Raji (cell line): ENCODE data around the gene PAXIP1.

Experiments
- POLR2A ChIP-seq: IDR thresholded peaks from 2 replicates; pipeline ENCODE4 v1.6.1; 2011; ENCODE audit warnings: low read depth, low read length, control low read depth; ENCODE audit not compliant: insufficient read depth

PAXIP1 gene, protein sequence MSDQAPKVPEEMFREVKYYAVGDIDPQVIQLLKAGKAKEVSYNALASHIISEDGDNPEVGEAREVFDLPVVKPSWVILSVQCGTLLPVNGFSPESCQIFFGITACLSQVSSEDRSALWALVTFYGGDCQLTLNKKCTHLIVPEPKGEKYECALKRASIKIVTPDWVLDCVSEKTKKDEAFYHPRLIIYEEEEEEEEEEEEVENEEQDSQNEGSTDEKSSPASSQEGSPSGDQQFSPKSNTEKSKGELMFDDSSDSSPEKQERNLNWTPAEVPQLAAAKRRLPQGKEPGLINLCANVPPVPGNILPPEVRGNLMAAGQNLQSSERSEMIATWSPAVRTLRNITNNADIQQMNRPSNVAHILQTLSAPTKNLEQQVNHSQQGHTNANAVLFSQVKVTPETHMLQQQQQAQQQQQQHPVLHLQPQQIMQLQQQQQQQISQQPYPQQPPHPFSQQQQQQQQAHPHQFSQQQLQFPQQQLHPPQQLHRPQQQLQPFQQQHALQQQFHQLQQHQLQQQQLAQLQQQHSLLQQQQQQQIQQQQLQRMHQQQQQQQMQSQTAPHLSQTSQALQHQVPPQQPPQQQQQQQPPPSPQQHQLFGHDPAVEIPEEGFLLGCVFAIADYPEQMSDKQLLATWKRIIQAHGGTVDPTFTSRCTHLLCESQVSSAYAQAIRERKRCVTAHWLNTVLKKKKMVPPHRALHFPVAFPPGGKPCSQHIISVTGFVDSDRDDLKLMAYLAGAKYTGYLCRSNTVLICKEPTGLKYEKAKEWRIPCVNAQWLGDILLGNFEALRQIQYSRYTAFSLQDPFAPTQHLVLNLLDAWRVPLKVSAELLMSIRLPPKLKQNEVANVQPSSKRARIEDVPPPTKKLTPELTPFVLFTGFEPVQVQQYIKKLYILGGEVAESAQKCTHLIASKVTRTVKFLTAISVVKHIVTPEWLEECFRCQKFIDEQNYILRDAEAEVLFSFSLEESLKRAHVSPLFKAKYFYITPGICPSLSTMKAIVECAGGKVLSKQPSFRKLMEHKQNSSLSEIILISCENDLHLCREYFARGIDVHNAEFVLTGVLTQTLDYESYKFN

DNA sequence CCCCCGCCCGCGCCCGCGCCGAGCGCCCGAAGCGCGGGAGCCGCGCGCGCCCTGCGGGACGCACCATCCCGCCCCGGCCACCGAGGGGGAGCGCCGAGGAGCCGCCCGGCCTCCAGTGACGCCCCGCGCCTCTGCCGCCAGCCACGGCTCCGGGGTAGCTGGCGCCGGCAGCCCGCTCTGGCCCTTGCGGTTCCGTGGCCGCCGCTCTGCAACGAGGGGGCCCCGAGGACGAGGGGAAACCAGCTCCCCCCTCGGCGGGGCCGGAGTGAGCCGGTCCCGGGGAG lies at the start of gene PAXIP1:
Gene PAXIP1 (minus strand): TSS at position 33 of the 284 bp plus-strand sequence. CDS start 195 bp downstream, outside the sequence.
- TF ChIP-seq POLR2A = no peak

DNA sequence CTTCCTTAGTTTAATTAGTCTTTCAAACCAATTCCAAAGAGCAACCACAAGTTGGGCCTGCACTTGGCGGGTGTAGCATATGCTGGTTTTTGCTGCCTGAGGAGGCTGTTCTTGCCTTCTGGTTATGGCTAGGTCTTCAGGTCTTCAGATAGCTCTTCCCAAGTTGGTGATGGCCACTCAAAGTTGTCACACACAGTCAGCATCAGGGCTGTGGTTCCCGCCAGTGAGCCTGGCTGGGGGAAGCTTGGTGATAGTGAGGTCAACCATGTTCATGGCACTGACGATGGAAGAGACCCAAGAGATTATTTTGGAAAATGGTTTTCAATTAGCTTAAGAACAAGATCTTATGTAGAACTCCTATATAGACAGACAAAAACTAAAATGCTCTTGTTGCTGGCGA lies 48.4 kb upstream of the PAXIP1 start:
- TF ChIP-seq POLR2A = no peak

DNA sequence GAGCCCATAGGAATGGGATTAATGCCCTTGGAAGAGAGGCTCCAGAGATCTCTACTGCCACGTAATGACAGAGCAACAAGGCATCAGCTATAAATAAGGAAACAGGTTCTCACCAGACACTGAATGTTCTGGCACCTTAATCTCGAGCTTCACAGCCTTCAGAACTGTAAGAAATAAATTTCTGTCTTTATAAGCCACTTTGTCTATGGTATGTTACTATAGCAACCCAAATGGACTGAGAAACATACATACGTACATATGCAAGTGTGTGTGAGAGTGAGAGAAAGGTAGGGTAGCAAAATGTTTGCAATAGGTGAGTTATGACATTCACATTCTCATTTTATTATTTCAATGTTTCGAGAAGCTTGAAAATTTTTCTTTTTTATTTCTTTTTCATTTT lies 45.1 kb upstream of the PAXIP1 start:
- no peak for TF ChIP-seq POLR2A

DNA sequence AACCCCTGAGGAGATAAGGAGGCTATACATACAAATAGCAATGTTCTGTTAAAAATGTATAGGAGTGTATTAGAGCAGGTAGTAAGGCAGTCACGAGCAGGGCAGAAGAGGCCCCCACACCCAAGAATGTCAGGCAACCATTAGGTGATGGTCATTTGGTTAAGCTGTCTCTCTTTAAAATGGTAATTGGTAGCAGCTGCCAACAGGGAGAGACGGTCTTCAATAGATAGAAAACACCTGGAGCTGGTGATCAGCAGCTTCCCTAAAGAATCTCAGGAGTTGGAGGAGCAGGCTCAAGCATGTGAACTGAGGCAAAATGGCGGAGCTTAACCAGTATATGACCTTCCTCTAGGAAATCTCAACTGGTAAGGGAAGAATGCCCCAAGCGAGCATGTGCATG lies 40.8 kb upstream of the PAXIP1 start:
- no peak for TF ChIP-seq POLR2A

DNA sequence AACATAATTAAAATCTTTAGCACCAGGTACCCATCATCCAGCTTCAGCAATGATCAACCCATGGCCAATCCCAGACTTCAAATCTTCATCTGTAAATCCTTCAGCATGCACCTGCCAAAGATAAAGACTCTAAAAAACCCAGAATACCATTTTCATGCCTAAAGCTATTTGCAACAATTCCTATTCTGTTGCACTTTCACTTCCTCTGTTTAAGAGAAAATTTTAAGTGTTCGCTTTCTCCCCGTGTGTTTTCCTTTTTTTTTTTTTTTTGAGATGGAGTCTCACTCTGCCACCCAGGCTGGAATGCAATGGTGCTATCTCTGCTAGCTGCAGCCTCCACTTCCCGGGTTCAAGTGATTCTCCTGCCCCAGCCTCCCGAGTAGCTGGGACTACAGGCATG lies 35.4 kb upstream of the PAXIP1 start:
- TF ChIP-seq POLR2A = no peak

DNA sequence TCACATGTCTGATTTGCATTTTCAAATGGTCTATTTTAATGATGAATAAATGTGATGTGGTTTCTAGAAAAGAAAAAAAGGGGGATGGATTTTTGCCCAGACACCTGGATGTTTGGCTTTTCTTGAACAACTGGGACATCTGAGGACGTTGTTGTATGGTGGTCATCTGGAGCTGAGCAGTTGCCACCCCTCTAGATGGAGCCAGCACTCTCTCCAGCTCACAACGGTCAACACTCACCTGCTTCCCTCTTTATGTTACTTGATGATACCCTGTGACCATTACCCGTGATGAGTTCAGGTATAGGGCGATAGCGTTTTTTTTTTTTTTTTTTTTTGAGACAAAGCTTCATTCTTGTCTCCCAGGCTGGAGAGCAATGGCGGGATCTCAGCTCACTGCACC lies 30.1 kb upstream of the PAXIP1 start:
- TF ChIP-seq POLR2A = no peak

DNA sequence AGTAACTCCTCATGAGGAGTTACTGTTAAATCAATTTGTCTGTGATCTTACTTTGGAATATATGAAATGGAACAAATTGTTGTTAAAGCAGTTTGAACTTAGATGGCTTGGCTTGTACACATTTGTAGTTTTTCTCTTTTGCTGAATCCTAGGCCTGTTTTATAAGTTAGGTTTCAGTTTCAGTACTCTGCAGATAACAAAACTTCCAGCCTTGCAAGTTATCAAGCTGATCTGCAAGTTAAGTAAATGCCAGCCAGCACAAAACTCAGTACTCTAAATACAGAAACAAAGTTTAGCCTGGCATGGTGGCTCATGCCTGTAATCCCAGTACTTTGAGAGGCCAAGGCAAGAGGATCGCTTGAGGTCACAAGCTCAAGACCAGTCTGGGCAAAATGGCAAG lies 25.0 kb upstream of the PAXIP1 start:
- no peak for TF ChIP-seq POLR2A

DNA sequence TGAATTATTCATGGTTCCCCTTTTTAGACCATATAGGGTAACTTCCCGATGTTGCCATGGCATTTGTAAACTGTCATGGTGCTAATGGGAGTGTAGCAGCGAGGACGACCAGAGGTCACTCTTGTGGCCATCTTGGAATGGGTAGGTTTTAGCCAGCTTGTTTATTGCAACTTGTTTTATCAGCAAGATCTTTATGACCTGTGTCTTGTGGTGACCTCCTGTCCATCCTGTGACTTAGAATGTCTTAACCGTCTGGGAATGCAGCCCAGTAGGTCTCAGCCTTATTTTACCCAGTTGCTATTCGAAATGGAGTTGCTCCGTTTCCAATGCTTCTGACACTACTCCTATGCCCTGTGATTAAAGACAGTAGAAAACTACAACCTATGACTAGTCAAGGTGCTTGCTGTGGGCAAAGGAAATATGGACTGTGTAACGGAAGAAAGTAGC lies 18.8 kb upstream of the PAXIP1 start:
- no peak for TF ChIP-seq POLR2A

DNA sequence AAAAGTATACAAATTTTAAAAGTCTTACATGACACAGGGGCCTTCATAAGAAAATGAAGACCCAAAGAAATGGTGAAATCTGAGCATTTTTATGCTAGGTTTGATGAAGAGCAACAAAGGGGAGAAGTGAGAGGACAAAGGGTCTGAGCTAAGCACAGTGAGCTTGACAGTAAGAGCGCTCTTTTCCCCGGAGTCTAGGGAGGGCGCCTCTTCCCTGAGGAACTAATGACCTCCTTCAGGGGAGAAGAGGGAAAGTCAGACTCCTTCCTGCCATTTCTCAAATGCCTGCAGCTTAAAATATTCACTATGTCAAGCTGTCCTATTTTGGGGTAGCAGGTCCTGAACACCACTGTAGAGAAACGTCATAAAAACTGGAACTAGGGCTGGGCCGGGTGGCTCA lies 18.1 kb upstream of the PAXIP1 start:
- no peak for TF ChIP-seq POLR2A

DNA sequence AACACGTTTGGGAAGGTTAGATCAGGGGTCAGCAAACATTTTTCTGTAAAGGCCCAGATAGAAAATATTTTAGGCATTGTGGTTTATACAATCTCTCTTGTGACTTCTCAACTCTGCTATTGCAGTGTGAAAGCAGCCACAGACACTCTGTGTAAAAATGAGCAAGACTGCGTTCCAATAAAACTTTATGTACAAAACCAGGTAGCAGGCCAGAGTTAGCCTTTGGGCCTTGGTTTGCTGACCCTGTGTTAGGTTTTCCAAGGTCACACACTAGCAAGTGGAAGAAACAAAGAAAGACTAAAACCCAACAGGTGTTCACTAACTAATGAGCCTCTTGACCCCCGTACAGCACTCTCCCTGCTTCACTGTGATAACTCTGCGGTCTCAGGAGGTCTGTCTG lies 14.9 kb upstream of the PAXIP1 start:
- no peak for TF ChIP-seq POLR2A

DNA sequence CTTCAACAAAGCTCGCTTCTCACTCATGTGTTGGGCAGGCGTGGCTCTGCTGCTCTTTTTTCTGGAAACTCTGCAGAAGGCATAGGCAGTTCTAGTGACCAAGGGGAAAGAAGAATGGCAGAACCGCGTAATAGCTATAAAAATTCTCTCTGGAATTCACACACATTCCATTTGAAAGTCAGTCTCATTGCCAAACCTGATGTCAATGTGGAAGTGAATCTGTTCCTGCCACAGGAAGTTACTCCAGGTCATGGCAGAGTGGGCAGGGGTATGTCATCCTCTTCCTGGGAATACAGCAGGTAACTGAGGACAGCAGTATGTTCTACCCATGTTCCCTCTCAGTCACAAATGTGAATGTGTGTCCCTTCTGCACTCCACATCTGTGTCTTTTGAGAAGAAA lies 8.2 kb upstream of the PAXIP1 start:
- TF ChIP-seq POLR2A = no peak

DNA sequence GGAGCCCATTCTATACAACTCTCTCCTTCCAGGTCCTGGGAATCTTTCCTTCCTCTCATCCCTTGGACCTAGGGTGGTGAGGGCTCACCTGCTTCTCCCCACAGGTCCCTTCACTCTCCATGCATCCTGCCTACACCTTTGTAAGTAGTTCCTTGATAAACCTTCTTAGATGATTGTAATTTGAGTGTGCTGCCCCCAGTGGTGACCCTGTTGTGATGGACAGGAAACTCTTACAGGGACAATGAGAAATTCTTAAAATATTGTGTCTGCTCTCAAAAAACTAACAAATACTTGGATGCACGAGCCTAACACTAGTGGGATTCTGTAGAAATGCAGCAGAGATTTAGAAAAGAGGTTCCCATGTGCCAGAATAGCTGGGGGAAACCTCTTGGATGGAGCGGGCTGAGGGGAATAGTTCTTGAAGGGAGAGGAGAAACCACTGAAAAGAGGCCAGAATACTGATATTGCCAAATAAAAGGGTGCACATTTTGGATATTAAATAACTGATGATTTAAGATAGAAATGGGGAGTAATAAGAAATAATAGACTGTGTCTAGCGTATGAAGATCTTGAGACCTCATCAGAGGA lies 6.7 kb upstream of the PAXIP1 start:
- TF ChIP-seq POLR2A = no peak

DNA sequence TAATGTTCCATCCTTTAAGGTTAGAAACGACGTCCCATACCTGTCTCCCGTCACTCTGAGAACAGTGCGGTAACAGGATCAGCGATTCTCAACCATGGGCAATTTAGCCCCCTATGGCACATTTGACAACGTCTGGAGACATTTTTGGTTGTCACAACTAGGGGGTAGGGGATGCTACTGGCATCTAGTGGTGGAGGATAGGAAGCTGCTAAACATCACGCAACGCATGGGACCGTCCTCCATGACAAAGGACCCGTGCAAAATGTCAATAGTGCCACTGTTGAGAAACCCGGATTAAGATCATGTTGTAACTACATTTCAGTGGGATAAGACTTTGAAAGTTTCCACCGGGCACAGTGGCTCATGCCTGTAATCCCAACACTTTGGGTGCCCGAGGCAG lies 5.0 kb upstream of the PAXIP1 start:
- no peak for TF ChIP-seq POLR2A

DNA sequence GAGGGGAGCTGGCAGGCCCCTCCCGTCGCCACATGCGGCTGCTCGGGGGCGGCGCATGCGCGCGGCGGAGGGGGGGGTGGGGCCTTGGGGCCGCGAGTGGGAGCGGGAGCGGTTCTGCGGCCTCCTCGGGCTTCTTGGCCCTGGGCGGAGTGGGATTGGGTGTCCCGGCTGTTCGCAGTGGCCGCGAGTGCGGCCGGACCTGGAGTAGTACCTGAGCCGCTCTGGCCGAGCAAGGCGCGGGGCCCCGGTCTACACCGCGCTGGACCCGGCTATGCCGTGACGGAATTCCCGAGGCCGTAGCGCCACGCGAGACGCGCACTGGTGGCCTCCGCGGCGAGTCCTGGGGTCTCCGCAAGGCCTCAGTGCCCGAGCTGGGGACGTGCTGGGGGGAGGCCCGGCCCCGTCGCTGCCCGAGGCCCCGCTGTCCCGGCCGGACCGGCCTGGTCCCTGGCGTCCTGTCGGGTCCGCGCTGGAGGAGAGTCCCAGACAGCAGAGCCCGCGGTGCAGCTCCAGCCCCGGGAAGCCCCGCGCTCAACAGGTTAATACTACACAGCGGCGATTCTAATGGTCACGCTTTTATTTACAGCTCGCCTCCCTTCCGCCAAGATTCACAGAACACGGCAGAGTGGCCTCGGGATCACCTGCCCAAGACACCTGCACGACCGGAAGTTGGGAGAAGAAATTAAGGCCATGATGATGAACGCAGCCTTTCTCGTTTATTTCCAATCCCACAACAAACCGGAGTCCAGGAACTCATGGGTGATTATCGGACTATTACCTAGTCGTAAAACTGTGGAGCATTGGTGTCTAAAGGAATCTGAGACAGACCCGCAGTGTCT lies 671 bp upstream of the PAXIP1 start:
- peak; percentile 83 for TF ChIP-seq POLR2A
